ENCODE measurements around the gene FREY1. TPM values are rescaled to one million over a fixed set of nuclear protein-coding genes. Genes with fewer than 3 reads are reported as not detected.

The FREY1 gene
- total and polyA plus RNA-seq, 2 of the 8 experiments (the other 6 are each of a cell fraction or from before 2014, with no cell fraction given) = 0.32 to 1.1 TPM

GRCh38 chr11:45864041-45864440, 43.0 kb downstream of the FREY1 start:
- no peak overlapping the region for H2AFZ ChIP-seq (ENCODE audit: low read length)
- H3K4ac ChIP-seq (replicated peaks; ENCODE audit: insufficient read length, low read depth, low read length) = no peak overlapping the region
- H3K23me2 ChIP-seq (ENCODE audit: low read depth, low read length) = no peaks in the 10 kb centered on the region
- no peak overlapping the region for H2BK15ac ChIP-seq (ENCODE audit: low read length)
- no peak overlapping the region for H2BK120ac ChIP-seq (replicated peaks; ENCODE audit: low read depth, low read length)
- H2AK5ac ChIP-seq (ENCODE audit: low read depth, low read length) = no peak overlapping the region
- H3K27me3 ChIP-seq (replicated peaks in 1 of 4; ENCODE audit: control insufficient read depth in 3 of 4, extremely low read depth in 1 of 4, insufficient read depth in 3 of 4, low read length in 3 of 4) = no peaks in the 10 kb centered on the region
- H3K79me2 ChIP-seq (ENCODE audit: control insufficient read depth in 1 of 2, insufficient read depth in 2 of 2, low read length in 2 of 2) = no peaks in the 10 kb centered on the region
- no peak overlapping the region for H4K5ac ChIP-seq (ENCODE audit: insufficient read length, low read depth, low read length)
- H3K18ac ChIP-seq (ENCODE audit: extremely low read depth, low read length) = no peak overlapping the region
- H3K56ac ChIP-seq (replicated peaks; ENCODE audit: insufficient read length, low read depth, low read length) = no peak overlapping the region
- no peak overlapping the region for H4K8ac ChIP-seq (ENCODE audit: extremely low read depth, insufficient read depth, low read length)
- no peaks in the 10 kb centered on the region for H3K9me3 ChIP-seq (ENCODE audit: insufficient read depth in 2 of 2, low read depth in 1 of 2, low read length in 1 of 2)
- no peaks in the 10 kb centered on the region; the same call in 1 of the 2 replicates for H3K79me1 ChIP-seq (ENCODE audit: low read depth, low read length)
- FAIRE-seq = no peak
- no peak for DNase-seq (ENCODE audit: low read depth in 1 of 2, low spot score in 2 of 2)
- no peak overlapping the region for H3K9ac ChIP-seq (replicated peaks in 1 of 4; ENCODE audit: extremely low read depth in 1 of 4, low read depth in 3 of 4, low read length in 3 of 4)
- H2BK12ac ChIP-seq (ENCODE audit: low read depth, low read length) = no peak overlapping the region
- no peaks in the 10 kb centered on the region for H4K20me1 ChIP-seq (replicated peaks in 1 of 2; ENCODE audit: control insufficient read depth in 1 of 2, insufficient read depth in 2 of 2, low read length in 2 of 2)
- H3K4me1 ChIP-seq (replicated peaks in 1 of 4; ENCODE audit: control insufficient read depth in 3 of 4, insufficient read depth in 4 of 4, low read length in 3 of 4) = peaks cover 0 to 7% (median 4%) of the 10 kb centered on the region in 4 experiments; a peak in 4 of 7 replicates
- H3K4me3 ChIP-seq (ENCODE audit: extremely low read depth in 1 of 4, insufficient read depth in 2 of 4, low read depth in 3 of 4, low read length in 4 of 4) = no peak overlapping the region
- no peak overlapping the region for H3K23ac ChIP-seq (ENCODE audit: insufficient read length)
- H2BK20ac ChIP-seq (ENCODE audit: low read length) = no peak overlapping the region
- H3K4me2 ChIP-seq (ENCODE audit: insufficient read depth in 1 of 2, low read depth in 2 of 2, low read length in 2 of 2) = no peak overlapping the region
- no peak overlapping the region for H3K14ac ChIP-seq (ENCODE audit: insufficient read length)
- POLR2A ChIA-PET (ENCODE audit: partially characterized antibody) = interaction anchor here (4.7 kb wide), 1 partner anchor 17 kb away, joined by 17 read pairs; the partner anchor contains the start of gene CRY2
- CTCF ChIA-PET (ENCODE audit: partially characterized antibody) = interaction anchor here (0.6 to 8.6 kb wide), 5 partner anchors 8 to 116 kb away, joined by 3 to 90 read pairs (median 5); no protein-coding TSS in a partner anchor
- H3K36me3 ChIP-seq (ENCODE audit: control insufficient read depth in 2 of 4, insufficient read depth in 4 of 4, low read length in 3 of 4) = peaks cover 2 to 24% (median 9%) of the 10 kb centered on the region in 4 experiments; a peak in 5 of 8 replicates
- H3K27ac ChIP-seq (ENCODE audit: low read depth, low read length) = no peak overlapping the region
- H2BK5ac ChIP-seq (ENCODE audit: low read depth, low read length) = no peak overlapping the region
- H4K91ac ChIP-seq (replicated peaks; ENCODE audit: insufficient read length, low read length) = no peak overlapping the region
- TF ChIP-seq SP1 (IDR thresholded peaks at IDR 0.05; ENCODE audit: low read depth, low read length) = no peak
- no peak for TF ChIP-seq SP2 (IDR thresholded peaks at IDR 0.05; ENCODE audit: low read length)
- TF ChIP-seq RXRA (IDR thresholded peaks at IDR 0.05; ENCODE audit: insufficient read depth, low read depth, low read length) = no peak
- TF ChIP-seq POLR2A (IDR thresholded peaks at IDR 0.05; ENCODE audit: control extremely low read depth in 1 of 2, low read depth in 2 of 2, low read length in 2 of 2) = no peak
- TF ChIP-seq NRF1 (IDR thresholded peaks at IDR 0.05; ENCODE audit: low read depth, low read length) = no peak
- TF ChIP-seq SUZ12 (IDR thresholded peaks at IDR 0.05; ENCODE audit: low read length) = no peak
- TF ChIP-seq POLR2AphosphoS5 (IDR thresholded peaks at IDR 0.05; ENCODE audit: low read depth, low read length) = no peak
- no peak for TF ChIP-seq CBX5 (IDR thresholded peaks at IDR 0.05; ENCODE audit: low read depth, low read length)
- TF ChIP-seq SIRT6 (IDR thresholded peaks at IDR 0.05; ENCODE audit: low read length) = no peak
